Measurements from ENCODE around the gene ITGB4.

Gene ITGB4

GRCh38 chr17:75683583-75683982 lies 37.7 kb upstream of the ITGB4 start:
- DNase-seq (ENCODE audit: low read depth) = peak; percentile 36
- TF ChIP-seq, protein P1, sequence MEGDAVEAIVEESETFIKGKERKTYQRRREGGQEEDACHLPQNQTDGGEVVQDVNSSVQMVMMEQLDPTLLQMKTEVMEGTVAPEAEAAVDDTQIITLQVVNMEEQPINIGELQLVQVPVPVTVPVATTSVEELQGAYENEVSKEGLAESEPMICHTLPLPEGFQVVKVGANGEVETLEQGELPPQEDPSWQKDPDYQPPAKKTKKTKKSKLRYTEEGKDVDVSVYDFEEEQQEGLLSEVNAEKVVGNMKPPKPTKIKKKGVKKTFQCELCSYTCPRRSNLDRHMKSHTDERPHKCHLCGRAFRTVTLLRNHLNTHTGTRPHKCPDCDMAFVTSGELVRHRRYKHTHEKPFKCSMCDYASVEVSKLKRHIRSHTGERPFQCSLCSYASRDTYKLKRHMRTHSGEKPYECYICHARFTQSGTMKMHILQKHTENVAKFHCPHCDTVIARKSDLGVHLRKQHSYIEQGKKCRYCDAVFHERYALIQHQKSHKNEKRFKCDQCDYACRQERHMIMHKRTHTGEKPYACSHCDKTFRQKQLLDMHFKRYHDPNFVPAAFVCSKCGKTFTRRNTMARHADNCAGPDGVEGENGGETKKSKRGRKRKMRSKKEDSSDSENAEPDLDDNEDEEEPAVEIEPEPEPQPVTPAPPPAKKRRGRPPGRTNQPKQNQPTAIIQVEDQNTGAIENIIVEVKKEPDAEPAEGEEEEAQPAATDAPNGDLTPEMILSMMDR (conservative IDR thresholded peaks at IDR 0.05; ENCODE audit: low read length) = no peak
- no peak overlapping the region for H3K4me3 ChIP-seq (ENCODE audit: low read length)

DNA sequence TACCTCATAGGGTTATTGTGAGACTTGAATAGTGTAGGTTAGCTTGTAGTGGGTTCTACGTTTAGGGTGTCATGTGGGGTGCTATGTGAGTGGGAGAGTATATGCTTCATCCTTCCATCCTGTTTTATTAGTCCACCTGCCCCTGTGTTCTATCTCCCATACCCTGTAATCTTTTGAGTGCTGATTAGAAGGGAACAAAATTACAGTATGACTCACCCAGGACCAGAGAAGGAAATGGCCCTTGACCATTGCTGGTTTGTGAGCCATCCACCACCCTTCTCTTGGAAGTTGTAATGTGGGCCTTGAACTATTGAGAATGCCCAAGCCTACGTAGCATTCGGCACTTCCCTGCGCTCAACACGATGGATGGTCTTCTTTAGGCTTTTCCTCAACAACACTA lies 37.0 kb upstream of the ITGB4 start:
- TF ChIP-seq, protein P1 (conservative IDR thresholded peaks at IDR 0.05; ENCODE audit: low read length) = no peak
- DNase-seq (ENCODE audit: low read depth) = no peak
- H3K4me3 ChIP-seq (ENCODE audit: low read length) = no peak overlapping the region

DNA sequence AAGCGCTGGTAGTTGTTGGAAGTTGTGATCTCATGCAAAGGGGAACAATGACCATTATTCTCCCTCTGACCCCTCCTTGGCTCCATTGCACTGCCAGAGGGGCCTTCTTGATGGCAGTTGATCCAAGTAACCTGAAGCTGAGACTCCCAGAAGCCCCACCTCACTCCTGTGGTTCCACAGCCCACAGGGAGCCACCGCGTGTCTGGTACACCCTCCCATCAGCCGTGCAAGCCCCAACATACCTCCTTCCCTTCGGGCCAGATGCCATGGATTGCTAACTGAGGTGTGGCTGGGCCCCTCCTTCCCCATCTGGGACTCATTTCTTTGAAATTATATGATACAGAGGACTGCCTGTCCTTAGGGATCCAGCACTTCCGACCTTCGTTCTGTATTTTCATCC lies 36.3 kb upstream of the ITGB4 start:
- no peak overlapping the region for H3K4me3 ChIP-seq (ENCODE audit: low read length)
- DNase-seq (ENCODE audit: low read depth) = peak; percentile 82
- TF ChIP-seq, protein P1 (conservative IDR thresholded peaks at IDR 0.05; ENCODE audit: low read length) = no peak

DNA sequence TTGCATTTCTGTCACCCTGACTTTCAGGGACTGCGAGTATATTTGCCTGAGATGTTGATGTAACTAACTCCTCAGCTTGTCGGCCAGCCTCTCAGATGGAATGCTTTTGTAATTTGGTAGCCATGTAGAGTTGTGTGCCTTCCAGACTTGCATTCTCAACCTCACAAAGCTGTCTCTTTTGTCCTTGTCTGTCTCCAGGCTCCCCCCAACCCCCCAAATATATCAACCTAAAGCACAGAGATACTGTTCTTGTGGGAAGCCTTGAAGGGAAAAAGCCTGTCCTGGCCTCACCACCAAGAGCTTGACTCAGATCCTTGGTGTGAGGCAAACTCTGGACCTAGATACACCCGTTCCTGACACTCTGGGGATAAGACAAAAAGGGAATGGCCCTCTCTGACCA lies 35.8 kb upstream of the ITGB4 start:
- H3K4me3 ChIP-seq (ENCODE audit: low read length) = no peak overlapping the region
- DNase-seq (ENCODE audit: low read depth) = peak; percentile 67
- TF ChIP-seq, protein P1 (conservative IDR thresholded peaks at IDR 0.05; ENCODE audit: low read length) = no peak

- no peak overlapping the region for H3K4me3 ChIP-seq (ENCODE audit: low read length)
- TF ChIP-seq, protein P1 (conservative IDR thresholded peaks at IDR 0.05; ENCODE audit: low read length) = no peak
- DNase-seq (ENCODE audit: low read depth) = peak; percentile 72
These were observed 32.9 kb upstream of the ITGB4 start for GRCh38 chr17:75688209-75688825.

DNA sequence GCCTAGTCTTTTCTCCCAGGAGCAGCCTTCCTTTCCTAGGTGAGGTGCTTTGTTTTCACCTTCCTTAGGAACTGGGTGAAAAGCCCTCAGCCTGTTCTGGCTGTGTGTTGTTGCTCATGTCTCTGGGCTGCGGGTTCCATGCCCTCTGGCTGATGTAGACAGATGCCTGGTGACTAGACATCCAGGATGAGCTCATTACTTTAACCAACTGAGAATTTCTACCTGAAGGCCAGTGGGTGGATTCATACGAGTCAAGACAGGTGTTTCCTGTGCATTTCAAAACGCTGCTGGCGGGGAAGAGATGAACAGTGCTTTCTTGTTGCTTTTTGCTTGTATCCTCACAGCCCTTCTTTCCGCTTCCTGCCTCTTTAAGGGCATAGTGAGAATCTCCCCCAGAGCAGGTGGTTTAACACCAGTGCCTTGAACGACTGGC lies 31.8 kb upstream of the ITGB4 start:
- TF ChIP-seq, protein P1 (conservative IDR thresholded peaks at IDR 0.05; ENCODE audit: low read length) = no peak
- H3K4me3 ChIP-seq (ENCODE audit: low read length) = no peak overlapping the region
- no peak for DNase-seq (ENCODE audit: low read depth)

- no peak overlapping the region for H3K4me3 ChIP-seq (ENCODE audit: low read length)
- peak; percentile 33 for DNase-seq (ENCODE audit: low read depth)
- TF ChIP-seq, protein P1 (conservative IDR thresholded peaks at IDR 0.05; ENCODE audit: low read length) = no peak
These were observed 29.9 kb upstream of the ITGB4 start for GRCh38 chr17:75691371-75691791.
